ENCODE measurements around the gene ZKSCAN5. TPM values are rescaled to one million over a fixed set of nuclear protein-coding genes. Genes with fewer than 3 reads are reported as not detected.

The ZKSCAN5 gene
- total RNA-seq, 4 donors from 2014 or later: 3.2 to 7.1 (median 5.1) TPM

DNA sequence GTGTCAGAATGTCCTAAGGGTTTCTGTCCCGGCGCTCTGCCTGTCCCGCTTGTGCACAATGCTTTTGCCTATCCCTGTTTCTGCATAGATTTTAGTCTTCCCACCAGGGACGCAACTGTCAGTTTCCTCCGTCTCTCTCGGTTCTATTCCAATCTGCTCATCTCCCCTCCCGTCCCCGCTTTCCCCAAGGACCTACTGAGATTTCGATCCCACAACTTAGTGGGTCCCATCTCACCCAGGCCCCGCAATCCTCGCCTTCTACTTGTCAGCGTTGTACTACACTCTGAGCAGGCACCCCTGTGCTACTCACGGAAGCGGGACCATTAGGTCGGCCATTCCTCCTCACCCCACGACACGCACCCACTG is 53.5 kb downstream of the ZKSCAN5 start:
- 1 to 3% methylated on average over 12 to 16 of the region's 17 CpGs for WGBS, 2 donors
- TF ChIP-seq POLR2A (IDR thresholded peaks at IDR 0.05): no peak
- TF ChIP-seq, protein P1, sequence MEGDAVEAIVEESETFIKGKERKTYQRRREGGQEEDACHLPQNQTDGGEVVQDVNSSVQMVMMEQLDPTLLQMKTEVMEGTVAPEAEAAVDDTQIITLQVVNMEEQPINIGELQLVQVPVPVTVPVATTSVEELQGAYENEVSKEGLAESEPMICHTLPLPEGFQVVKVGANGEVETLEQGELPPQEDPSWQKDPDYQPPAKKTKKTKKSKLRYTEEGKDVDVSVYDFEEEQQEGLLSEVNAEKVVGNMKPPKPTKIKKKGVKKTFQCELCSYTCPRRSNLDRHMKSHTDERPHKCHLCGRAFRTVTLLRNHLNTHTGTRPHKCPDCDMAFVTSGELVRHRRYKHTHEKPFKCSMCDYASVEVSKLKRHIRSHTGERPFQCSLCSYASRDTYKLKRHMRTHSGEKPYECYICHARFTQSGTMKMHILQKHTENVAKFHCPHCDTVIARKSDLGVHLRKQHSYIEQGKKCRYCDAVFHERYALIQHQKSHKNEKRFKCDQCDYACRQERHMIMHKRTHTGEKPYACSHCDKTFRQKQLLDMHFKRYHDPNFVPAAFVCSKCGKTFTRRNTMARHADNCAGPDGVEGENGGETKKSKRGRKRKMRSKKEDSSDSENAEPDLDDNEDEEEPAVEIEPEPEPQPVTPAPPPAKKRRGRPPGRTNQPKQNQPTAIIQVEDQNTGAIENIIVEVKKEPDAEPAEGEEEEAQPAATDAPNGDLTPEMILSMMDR (IDR thresholded peaks at IDR 0.05): no peak
- DNase-seq: no peak
- Histone ChIP-seq H3K9me3 (no peaks in the 10 kb centered on the region), H3K4me1 (peaks cover 36 to 54% (median 38%) of the 10 kb centered on the region in 3 donors), H3K36me3 (peaks cover 0 to 52% (median 10%) of the 10 kb centered on the region in 3 donors), H3K27ac (peak overlapping the region; percentile 96 to 99 (median 98)), H3K27me3 (no peaks in the 10 kb centered on the region), H3K4me3 (peak overlapping the region; percentile 75 to 91 (median 82))
- intact Hi-C loops (cut with DNase I): no loop called here

DNA sequence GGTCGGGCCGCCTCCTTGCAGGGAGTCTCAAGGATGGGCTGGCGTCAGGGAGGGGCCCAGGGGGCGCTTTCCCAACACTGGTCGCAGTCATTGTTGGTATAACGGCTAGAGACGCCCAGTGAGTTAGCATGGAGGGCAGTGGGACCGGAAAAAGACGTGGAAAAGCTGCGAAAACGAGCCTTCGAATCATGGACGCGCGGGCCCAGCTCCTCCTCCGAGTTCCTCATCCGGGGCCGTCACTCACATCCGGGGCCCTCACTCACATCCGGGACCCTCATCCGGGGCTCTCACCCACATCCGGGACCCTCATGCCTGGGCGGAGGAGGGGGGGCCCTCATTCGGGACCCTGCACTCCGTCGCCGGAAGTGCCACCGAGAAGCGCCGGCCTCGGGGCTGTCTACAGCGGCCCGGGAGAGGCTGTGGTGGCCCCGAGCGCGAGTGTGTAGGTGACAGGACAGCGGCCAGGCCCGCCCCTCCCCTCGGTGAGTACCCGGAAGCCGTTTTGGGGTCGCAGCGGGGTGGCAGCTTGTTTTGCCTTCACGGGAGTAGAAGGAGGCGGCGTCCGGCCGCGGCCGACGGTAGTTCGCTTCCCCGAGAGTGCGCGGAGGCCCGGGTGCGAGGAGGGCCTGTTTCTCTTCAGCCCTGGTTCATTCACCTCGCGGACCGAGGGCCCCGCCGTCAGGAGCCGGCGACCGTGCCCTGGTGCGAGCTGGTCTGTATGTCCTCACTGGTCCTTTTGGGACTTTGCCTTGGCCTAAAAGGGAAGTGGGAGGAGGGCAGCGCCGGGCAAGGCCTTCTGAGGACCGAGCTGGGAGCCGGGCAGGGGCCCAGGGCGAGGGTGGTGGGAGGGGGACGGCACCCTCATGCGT is 54.1 kb downstream of the ZKSCAN5 start, which contains the start of gene ZNF655:
Gene ZNF655, plus strand, starts transcription at position 337 of the 869 bp plus-strand sequence. CDS start 1,918 bp downstream, outside the sequence.
- H3K4me1 ChIP-seq: peaks cover 38 to 60% (median 41%) of the 10 kb centered on the region in 3 donors
- peak within 1 kb of the TSS; percentile 75 to 91 (median 82) for H3K4me3 ChIP-seq
- DNase-seq: peak; percentile 62
- H3K27me3 ChIP-seq: no peaks in the 10 kb centered on the region
- intact Hi-C loops (cut with DNase I): no loop called here
- peaks cover 0 to 58% (median 13%) of the 10 kb centered on the region in 3 donors for H3K36me3 ChIP-seq
- WGBS, 2 donors: 0% methylated on average over 8 of the region's 73 CpGs; no CpG with 5 or more reads in 1 of the 2 donors
- TF ChIP-seq, protein P1 (IDR thresholded peaks at IDR 0.05): peak in 1 of 6 experiments; percentile 13
- TF ChIP-seq POLR2A (IDR thresholded peaks at IDR 0.05): peak in 3 of 4 donors; percentile 54 to 81 (median 75)
- H3K27ac ChIP-seq: peak within 1 kb of the TSS; percentile 96 to 99 (median 98)
- H3K9me3 ChIP-seq: no peaks in the 10 kb centered on the region

DNA sequence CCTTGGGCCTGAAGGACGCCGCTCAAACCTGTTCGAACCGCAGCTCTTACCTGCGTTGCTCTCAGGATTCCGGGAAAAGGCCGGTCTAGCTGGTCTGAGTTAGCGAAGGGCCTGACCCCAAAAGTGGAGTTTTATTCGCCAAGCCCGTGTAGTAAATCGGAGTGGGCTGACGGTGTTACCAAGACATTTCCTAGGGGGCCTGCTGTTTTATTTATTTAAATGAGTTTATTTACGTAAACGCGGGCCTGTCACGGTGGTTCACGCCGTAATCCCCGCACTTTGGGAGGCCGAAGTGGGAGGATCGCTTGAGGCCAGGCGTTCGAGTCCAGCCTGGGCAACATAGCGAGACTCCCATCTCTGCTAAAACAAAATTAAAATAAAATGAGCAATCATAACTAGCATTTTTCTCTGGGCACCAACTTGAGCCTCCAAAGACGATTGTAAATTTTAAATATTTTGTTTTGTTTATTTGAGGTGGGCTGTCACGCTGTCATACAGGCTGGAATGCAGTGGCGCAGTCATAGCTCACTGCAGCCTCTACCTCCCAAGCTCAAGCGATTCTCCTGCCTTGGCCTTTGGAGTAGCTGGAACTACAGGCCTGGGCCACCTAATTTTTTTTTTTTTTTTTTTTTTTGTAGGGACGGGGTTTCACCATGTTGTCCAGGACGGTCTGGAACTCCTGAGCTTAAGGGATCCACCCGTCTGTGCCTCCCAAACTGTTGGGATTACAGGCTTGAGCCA is 54.9 kb downstream of the ZKSCAN5 start:
- 11 to 20% methylated on average over 23 to 31 of the region's 31 CpGs for WGBS, 2 donors
- no peak for DNase-seq
- Histone ChIP-seq H3K27me3 (no peaks in the 10 kb centered on the region), H3K4me1 (peaks cover 38 to 68% (median 46%) of the 10 kb centered on the region in 3 donors), H3K9me3 (no peaks in the 10 kb centered on the region), H3K4me3 (peak overlapping the region; percentile 75 to 91 (median 82)), H3K27ac (peak overlapping the region; percentile 96 to 99 (median 98)), H3K36me3 (peaks cover 5 to 66% (median 21%) of the 10 kb centered on the region in 3 donors)
- intact Hi-C loops (cut with DNase I): no loop called here
- TF ChIP-seq, protein P1 (IDR thresholded peaks at IDR 0.05): no peak
- TF ChIP-seq POLR2A (IDR thresholded peaks at IDR 0.05): no peak

DNA sequence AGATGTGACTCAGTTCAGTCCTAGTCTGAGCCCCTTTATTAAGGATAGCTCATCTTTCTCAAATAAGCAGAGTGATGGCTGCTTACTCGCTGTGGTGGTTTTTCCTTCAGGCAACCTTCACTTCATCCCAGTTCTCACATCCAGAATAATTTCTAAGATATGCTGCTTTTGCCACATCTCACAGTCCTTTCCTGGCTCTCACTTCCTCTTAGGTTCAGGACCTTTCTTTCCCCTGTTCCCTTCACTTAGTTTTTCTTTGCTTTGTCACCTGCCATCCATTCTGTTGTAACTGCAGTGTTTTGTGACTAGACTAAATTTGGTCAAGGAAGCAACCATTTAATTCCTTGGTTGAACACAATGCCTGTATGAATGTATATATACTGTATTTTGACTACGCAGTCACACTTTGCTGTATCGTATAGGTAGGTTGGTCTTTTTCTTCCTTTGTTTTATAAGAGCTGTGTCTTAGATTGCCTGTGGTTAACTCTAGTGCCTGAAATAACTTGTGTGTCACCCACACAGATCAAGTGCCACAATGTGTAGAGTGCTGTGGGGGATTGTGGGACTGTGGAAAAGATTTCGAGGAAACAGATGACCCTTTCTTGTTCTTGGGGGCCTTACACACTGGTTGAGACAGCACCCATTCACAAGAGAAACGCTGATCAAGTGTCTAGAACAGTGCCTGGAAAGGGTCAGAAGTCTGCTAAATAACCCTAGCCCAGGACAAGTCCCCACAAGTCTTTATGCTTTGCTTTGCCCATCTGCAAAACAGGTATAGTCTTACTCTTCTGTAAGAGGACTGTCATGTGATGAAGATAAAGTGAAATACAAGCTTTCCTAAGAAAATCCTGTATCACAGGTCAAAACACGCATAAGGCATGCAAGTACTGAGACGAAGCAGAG is 56.6 kb downstream of the ZKSCAN5 start:
- intact Hi-C loops (cut with DNase I): no loop called here
- H3K4me3 ChIP-seq: peak overlapping the region in 2 of 4 donors; percentile 76 to 91
- peaks cover 5 to 67% (median 22%) of the 10 kb centered on the region in 3 donors for H3K36me3 ChIP-seq
- H3K27me3 ChIP-seq: no peaks in the 10 kb centered on the region
- 58 to 59% methylated on average over 7 of the region's 7 CpGs for WGBS, 2 donors
- peaks cover 38 to 86% (median 46%) of the 10 kb centered on the region in 3 donors for H3K4me1 ChIP-seq
- DNase-seq: no peak
- H3K9me3 ChIP-seq: no peaks in the 10 kb centered on the region
- peak in 1 of 4 donors; percentile 30 for TF ChIP-seq POLR2A (IDR thresholded peaks at IDR 0.05)
- TF ChIP-seq, protein P1 (IDR thresholded peaks at IDR 0.05): no peak
- peak overlapping the region; percentile 83 to 99 (median 96) for H3K27ac ChIP-seq
